CD4-positive, alpha-beta T cell (primary cell): ENCODE measurements around the gene ASAH2. TPM values are rescaled to one million over a fixed set of nuclear protein-coding genes. Genes with fewer than 3 reads are reported as not detected.

Experiments used
- ATAC-seq: fragments of 200-7000 bp; cut with Tn5 transposase; one replicate; pipeline ENCODE4 v1.10.0; 2022; ENCODE audit warnings: mild to moderate bottlenecking; ENCODE audit not compliant: poor library complexity
- CTCF ChIA-PET: fragments of 350-600 bp; sonication (Branson Sonifier 250); formaldehyde crosslinking; loops from one replicate; lab custom pipeline; 2021; ENCODE audit warnings: antibody characterized with exemption, inconsistent platforms; lab: Charles Lee
- POLR2A ChIA-PET: fragments of 350-600 bp; sonication (Branson Sonifier 250); formaldehyde crosslinking; loops from one replicate; lab custom pipeline; 2021; ENCODE audit warnings: antibody characterized with exemption, inconsistent platforms; lab: Charles Lee
- DNase-seq, 14 experiments: peaks; one replicate each; pipeline ENCODE4 v3.0.0-alpha.2; 2013 to 2020; ENCODE audit warnings: mixed read lengths in 2 of 14
- H3K27ac ChIP-seq, 2 donors: one replicate each; pipeline versions ENCODE4 v1.5.1 to v1.7.0; 2013; ENCODE audit warnings: low read length in 2 of 2, low read depth in 1 of 2, mild to moderate bottlenecking in 1 of 2
- H3K27me3 ChIP-seq, 2 experiments: 1 replicate in 1 of 2; 2 replicates in 1 of 2; pipeline versions ENCODE4 v1.6.1 to v1.7.0; 2013; ENCODE audit warnings: low read length in 2 of 2, control low read depth in 1 of 2, mild to moderate bottlenecking in 1 of 2, moderate library complexity in 1 of 2; ENCODE audit not compliant: insufficient read depth in 2 of 2, control insufficient read depth in 1 of 2
- H3K36me3 ChIP-seq: one replicate; pipeline ENCODE4 v1.6.1; 2013; ENCODE audit warnings: low read length, control low read depth; ENCODE audit not compliant: insufficient read depth
- H3K4me1 ChIP-seq: one replicate; pipeline ENCODE4 v1.6.1; 2013; ENCODE audit warnings: low read length, control low read depth; ENCODE audit not compliant: insufficient read depth
- H3K4me3 ChIP-seq: one replicate; pipeline ENCODE4 v1.5.1; 2013; ENCODE audit warnings: mild to moderate bottlenecking, low read length, moderate library complexity
- H3K9me3 ChIP-seq, 2 experiments: 1 replicate in 1 of 2; 2 replicates in 1 of 2; pipeline versions ENCODE4 v1.6.1 to v1.7.0; 2013; ENCODE audit warnings: low read length in 2 of 2, mild to moderate bottlenecking in 2 of 2, control low read depth in 1 of 2, moderate library complexity in 1 of 2; ENCODE audit not compliant: control insufficient read depth in 1 of 2, insufficient read depth in 1 of 2
- H3K27ac Mint-ChIP-seq: one replicate; pipeline ENCODE4 v1.8.0; 2020; ENCODE audit warnings: mixed read lengths
- H3K27me3 Mint-ChIP-seq: one replicate; pipeline ENCODE4 v1.8.0; 2021; ENCODE audit warnings: mixed read lengths
- H3K36me3 Mint-ChIP-seq: one replicate; pipeline ENCODE4 v1.8.0; 2021; ENCODE audit warnings: low read depth, mixed read lengths
- H3K4me1 Mint-ChIP-seq: one replicate; pipeline ENCODE4 v1.8.0; 2021; ENCODE audit warnings: low read depth, mixed read lengths
- H3K4me3 Mint-ChIP-seq: one replicate; pipeline ENCODE4 v1.8.0; 2020; ENCODE audit warnings: mild to moderate bottlenecking, mixed read lengths
- H3K9me3 Mint-ChIP-seq: one replicate; pipeline ENCODE4 v1.8.0; 2020; ENCODE audit warnings: mixed read lengths
- intact Hi-C, 2 experiments: fragments of 100-400 bp; cut with DNase I in 1 of 2; cut with micrococcal nuclease in 1 of 2; formaldehyde crosslinking; loops; one replicate each; pipeline versions ENCODE4 v1.15.1 to v1.9.0; 2023 to 2025; cut with DNase I, micrococcal nuclease
- total RNA-seq, 174 experiments: library from RNA in 2 of 174; stranded (reverse) in 2 of 174; gene quantifications; one replicate each; pipeline ENCODE4 v1.2.3 and lab custom pipeline; 2021 to 2026
- TF ChIP-seq, protein P1 (sequence below): fragments of 200-600 bp; IDR thresholded peaks from one replicate; pipeline ENCODE4 v1.8.0; 2022; ENCODE audit warnings: antibody characterized with exemption, mild to moderate bottlenecking

The ASAH2 gene
- total RNA-seq, 2 experiments from 2014 or later: 1.1 to 2.1 TPM

GRCh38 chr10:50254479-50254878 is 3.2 kb upstream of the ASAH2 start:
- H3K36me3 ChIP-seq: no peaks in the 10 kb centered on the region
- no peak overlapping the region for H3K4me3 Mint-ChIP-seq
- ChIA-PET CTCF (no interaction called here), POLR2A (interaction anchor here (0.6 kb wide), 1 partner anchor 1121 kb away, joined by 4 read pairs; no protein-coding TSS in a partner anchor)
- intact Hi-C loops: no loop called here
- no peak for DNase-seq
- no peaks in the 10 kb centered on the region for H3K9me3 ChIP-seq
- peaks cover 49% of the 10 kb centered on the region for H3K27me3 Mint-ChIP-seq
- H3K4me1 ChIP-seq: no peaks in the 10 kb centered on the region
- H3K9me3 Mint-ChIP-seq: no peaks in the 10 kb centered on the region
- no peak overlapping the region for H3K4me3 ChIP-seq
- TF ChIP-seq, protein P1, sequence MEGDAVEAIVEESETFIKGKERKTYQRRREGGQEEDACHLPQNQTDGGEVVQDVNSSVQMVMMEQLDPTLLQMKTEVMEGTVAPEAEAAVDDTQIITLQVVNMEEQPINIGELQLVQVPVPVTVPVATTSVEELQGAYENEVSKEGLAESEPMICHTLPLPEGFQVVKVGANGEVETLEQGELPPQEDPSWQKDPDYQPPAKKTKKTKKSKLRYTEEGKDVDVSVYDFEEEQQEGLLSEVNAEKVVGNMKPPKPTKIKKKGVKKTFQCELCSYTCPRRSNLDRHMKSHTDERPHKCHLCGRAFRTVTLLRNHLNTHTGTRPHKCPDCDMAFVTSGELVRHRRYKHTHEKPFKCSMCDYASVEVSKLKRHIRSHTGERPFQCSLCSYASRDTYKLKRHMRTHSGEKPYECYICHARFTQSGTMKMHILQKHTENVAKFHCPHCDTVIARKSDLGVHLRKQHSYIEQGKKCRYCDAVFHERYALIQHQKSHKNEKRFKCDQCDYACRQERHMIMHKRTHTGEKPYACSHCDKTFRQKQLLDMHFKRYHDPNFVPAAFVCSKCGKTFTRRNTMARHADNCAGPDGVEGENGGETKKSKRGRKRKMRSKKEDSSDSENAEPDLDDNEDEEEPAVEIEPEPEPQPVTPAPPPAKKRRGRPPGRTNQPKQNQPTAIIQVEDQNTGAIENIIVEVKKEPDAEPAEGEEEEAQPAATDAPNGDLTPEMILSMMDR: no peak
- H3K36me3 Mint-ChIP-seq: no peaks in the 10 kb centered on the region
- H3K27ac Mint-ChIP-seq: no peak overlapping the region
- no peak overlapping the region for H3K27ac ChIP-seq
- H3K27me3 ChIP-seq: no peaks in the 10 kb centered on the region
- no peak for ATAC-seq
- H3K4me1 Mint-ChIP-seq: no peaks in the 10 kb centered on the region

DNA sequence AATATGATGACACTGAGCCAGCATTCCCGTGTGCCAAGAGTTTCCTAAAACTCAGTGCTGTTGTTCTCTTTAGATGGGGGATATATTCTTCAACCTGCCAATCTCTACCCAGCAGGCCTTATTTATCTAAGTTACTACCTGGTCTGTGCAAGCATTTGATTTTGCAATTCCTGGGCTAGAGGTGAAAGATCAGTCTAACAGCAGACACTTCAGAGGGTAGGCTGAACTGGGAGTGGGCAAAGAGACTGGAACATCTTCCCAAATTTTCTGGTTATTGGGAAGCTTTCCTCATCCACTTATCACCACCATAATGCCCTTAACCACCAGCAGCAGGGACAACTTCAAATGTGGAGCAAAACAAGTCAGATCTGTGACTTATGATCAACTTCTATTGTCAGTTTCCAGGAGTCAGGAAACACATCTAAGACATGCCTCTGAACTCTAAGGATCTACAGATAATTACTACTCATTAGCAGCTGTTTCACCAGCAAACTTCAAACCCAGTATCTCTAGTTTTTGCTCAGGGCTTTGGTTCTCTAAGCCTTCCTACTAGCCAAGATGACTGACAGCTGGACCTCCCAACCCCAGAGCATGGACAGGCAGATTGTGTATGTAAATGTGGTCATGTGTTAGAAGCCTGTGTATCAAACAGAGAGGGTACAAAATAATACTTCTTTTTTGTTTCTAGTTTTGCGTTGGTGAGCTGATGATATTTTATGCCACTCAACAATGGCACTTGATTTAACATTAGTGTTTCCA is 1.0 kb downstream of the ASAH2 start:
- H3K27me3 ChIP-seq: no peaks in the 10 kb centered on the region
- no peaks in the 10 kb centered on the region for H3K9me3 Mint-ChIP-seq
- no peaks in the 10 kb centered on the region for H3K9me3 ChIP-seq
- TF ChIP-seq, protein P1: no peak
- H3K36me3 Mint-ChIP-seq: no peaks in the 10 kb centered on the region
- CTCF ChIA-PET: no interaction called here
- H3K4me3 Mint-ChIP-seq: no peak overlapping the region
- H3K4me1 Mint-ChIP-seq: no peaks in the 10 kb centered on the region
- no peaks in the 10 kb centered on the region for H3K36me3 ChIP-seq
- intact Hi-C loops: no loop called here
- DNase-seq: no peak
- POLR2A ChIA-PET: no interaction called here
- ATAC-seq: no peak
- H3K4me1 ChIP-seq: no peaks in the 10 kb centered on the region
- no peak overlapping the region for H3K27ac Mint-ChIP-seq
- H3K27me3 Mint-ChIP-seq: peaks cover 21% of the 10 kb centered on the region
- H3K4me3 ChIP-seq: no peak overlapping the region
- no peak overlapping the region for H3K27ac ChIP-seq

GRCh38 chr10:50248598-50248997 is 2.7 kb downstream of the ASAH2 start:
- no peaks in the 10 kb centered on the region for H3K36me3 ChIP-seq
- H3K4me3 ChIP-seq: no peak overlapping the region
- Mint-ChIP-seq H3K9me3 (no peaks in the 10 kb centered on the region), H3K27ac (no peak overlapping the region), H3K27me3 (peaks cover 32% of the 10 kb centered on the region), H3K4me3 (no peak overlapping the region), H3K36me3 (no peaks in the 10 kb centered on the region), H3K4me1 (no peaks in the 10 kb centered on the region)
- no peak for DNase-seq
- H3K27me3 ChIP-seq: no peaks in the 10 kb centered on the region
- TF ChIP-seq, protein P1: no peak
- H3K27ac ChIP-seq: no peak overlapping the region
- no peak for ATAC-seq
- CTCF ChIA-PET: no interaction called here
- POLR2A ChIA-PET: no interaction called here
- H3K9me3 ChIP-seq: no peaks in the 10 kb centered on the region
- intact Hi-C loops: no loop called here
- H3K4me1 ChIP-seq: no peaks in the 10 kb centered on the region
